ENCODE results near the gene FHOD3. TPM values are rescaled to one million over a fixed set of nuclear protein-coding genes. Genes with fewer than 3 reads are reported as not detected.

The FHOD3 gene
- total RNA-seq, 2 experiments from 2014 or later = not detected

GRCh38 chr18:36706134-36706881 is 408.8 kb downstream of the FHOD3 start:
- Mint-ChIP-seq H3K36me3 (ENCODE audit: low read depth) (no peaks in the 10 kb centered on the region), H3K27ac (no peak overlapping the region), H3K4me3 (no peak overlapping the region), H3K9me3 (no peaks in the 10 kb centered on the region), H3K4me1 (ENCODE audit: low read depth) (no peaks in the 10 kb centered on the region), H3K27me3 (peaks cover 4% of the 10 kb centered on the region)
- intact Hi-C loops (cut with micrococcal nuclease) = no loop called here
- ChIA-PET CTCF (no interaction called here), POLR2A (no interaction called here)
- no peak for TF ChIP-seq CTCF (IDR thresholded peaks at IDR 0.05)
- no peak for DNase-seq
- no peak for ATAC-seq

DNA sequence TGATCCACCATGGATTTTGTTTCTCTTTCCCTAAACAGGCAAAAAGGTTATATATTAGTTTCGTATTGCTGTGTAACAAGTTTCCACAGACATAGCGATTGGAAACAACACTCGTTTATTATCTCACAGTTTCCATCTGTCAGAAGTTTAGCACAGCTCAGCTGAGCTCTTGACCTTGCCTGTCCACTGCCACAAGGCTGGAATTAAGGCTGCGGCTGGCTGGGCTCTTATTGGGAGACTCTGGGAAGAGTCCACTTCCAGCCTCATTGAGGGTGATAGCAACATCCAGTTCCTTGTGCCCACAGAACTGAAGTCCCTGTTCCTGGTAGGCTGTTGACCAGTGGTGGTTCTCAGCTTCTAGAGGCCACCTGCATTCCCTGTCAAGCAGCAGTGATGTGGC is 410.9 kb downstream of the FHOD3 start:
- DNase-seq (no peak), ATAC-seq (no peak)
- TF ChIP-seq CTCF (IDR thresholded peaks at IDR 0.05) = no peak
- intact Hi-C loops (cut with micrococcal nuclease) = no loop called here
- Mint-ChIP-seq H3K4me1 (ENCODE audit: low read depth) (no peaks in the 10 kb centered on the region), H3K27me3 (peaks cover 4% of the 10 kb centered on the region), H3K4me3 (no peak overlapping the region), H3K36me3 (ENCODE audit: low read depth) (no peaks in the 10 kb centered on the region), H3K27ac (no peak overlapping the region), H3K9me3 (no peaks in the 10 kb centered on the region)
- CTCF ChIA-PET = no interaction called here
- POLR2A ChIA-PET = no interaction called here

DNA sequence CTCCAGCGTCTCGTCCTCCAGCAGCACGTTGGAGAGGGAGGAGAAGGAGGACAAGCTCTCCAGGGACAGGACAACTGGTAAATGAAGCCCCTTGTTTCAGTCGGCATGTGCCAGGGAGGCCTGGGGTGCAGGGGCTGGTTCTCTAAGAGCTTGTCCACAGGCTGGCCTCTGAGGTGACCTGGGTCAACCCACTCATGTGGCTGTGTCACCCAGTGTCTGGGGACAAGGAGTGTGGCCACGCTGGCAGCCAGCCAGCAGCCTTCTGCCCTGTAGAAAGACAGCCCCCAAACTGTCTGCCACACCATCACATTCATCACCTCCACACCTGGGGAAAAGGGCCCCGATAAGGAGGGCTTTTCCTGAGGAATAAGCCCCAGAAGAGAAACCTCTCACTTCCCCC is 411.8 kb downstream of the FHOD3 start:
- ChIA-PET POLR2A (no interaction called here), CTCF (no interaction called here)
- H3K27ac Mint-ChIP-seq = no peak overlapping the region
- H3K4me3 Mint-ChIP-seq = no peak overlapping the region
- H3K27me3 Mint-ChIP-seq = peaks cover 4% of the 10 kb centered on the region
- TF ChIP-seq CTCF (IDR thresholded peaks at IDR 0.05) = no peak
- intact Hi-C loops (cut with micrococcal nuclease) = no loop called here
- ATAC-seq (no peak), DNase-seq (no peak)
- no peaks in the 10 kb centered on the region for H3K36me3 Mint-ChIP-seq (ENCODE audit: low read depth)
- H3K4me1 Mint-ChIP-seq (ENCODE audit: low read depth) = no peaks in the 10 kb centered on the region
- no peaks in the 10 kb centered on the region for H3K9me3 Mint-ChIP-seq

- ChIA-PET CTCF (interaction anchor here (1.5 kb wide), 1 partner anchor 23 kb away, joined by 5 read pairs; no protein-coding TSS in a partner anchor), POLR2A (no interaction called here)
- TF ChIP-seq CTCF (IDR thresholded peaks at IDR 0.05) = no peak
- no peaks in the 10 kb centered on the region for H3K4me1 Mint-ChIP-seq (ENCODE audit: low read depth)
- ATAC-seq (no peak), DNase-seq (no peak)
- H3K36me3 Mint-ChIP-seq (ENCODE audit: low read depth) = no peaks in the 10 kb centered on the region
- H3K9me3 Mint-ChIP-seq = no peaks in the 10 kb centered on the region
- H3K27me3 Mint-ChIP-seq = no peaks in the 10 kb centered on the region
- H3K27ac Mint-ChIP-seq = no peak overlapping the region
- H3K4me3 Mint-ChIP-seq = no peak overlapping the region
- intact Hi-C loops (cut with micrococcal nuclease) = no loop called here
Observed at GRCh38 chr18:36711014-36711725, 413.7 kb downstream of the FHOD3 start.

DNA sequence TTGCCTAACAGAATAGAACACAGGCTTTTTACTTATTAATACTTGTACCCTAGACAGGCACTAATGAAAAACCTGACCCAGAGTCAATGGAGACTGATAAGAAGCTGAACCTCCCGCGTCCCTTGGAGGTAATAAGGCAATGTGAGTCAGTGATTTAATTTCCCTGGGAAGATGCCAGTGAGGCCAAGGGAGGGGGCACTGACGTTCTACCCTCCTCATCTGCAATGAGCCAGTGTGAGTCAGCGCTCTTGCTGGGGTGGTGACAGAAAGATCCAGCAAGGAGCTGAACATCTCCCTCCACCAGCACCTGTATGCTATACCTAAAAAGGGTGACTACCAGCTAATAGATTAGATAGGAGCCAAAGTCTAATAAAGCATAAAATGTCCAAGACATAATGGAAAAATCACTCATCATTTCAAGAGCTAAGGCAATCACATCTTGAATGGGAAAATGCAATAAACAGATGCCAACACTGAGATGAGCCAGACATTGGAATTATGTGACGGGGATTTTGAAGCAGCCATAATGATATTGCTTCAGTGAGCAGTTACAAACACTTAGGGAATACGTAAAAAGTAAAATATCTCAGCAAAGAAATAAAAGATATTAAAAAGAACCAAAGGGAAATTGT is 414.4 kb downstream of the FHOD3 start:
- Mint-ChIP-seq H3K27ac (no peak overlapping the region), H3K36me3 (ENCODE audit: low read depth) (no peaks in the 10 kb centered on the region), H3K4me3 (no peak overlapping the region), H3K4me1 (ENCODE audit: low read depth) (no peaks in the 10 kb centered on the region), H3K9me3 (no peaks in the 10 kb centered on the region), H3K27me3 (no peaks in the 10 kb centered on the region)
- ChIA-PET CTCF (interaction anchor here (1.5 kb wide), 1 partner anchor 24 kb away, joined by 5 read pairs; no protein-coding TSS in a partner anchor), POLR2A (no interaction called here)
- ATAC-seq (no peak), DNase-seq (no peak)
- TF ChIP-seq CTCF (IDR thresholded peaks at IDR 0.05) = no peak
- intact Hi-C loops (cut with micrococcal nuclease) = no loop called here
